GM21737 (cell line): ENCODE measurements around the gene CRELD2.
A peak's percentile ranks its signal among the peaks of the same experiment; 100 is the strongest.

Source experiments
- ATAC-seq: cut with Tn5 transposase; IDR thresholded peaks from one replicate; pipeline ENCODE4 v1.9.1; 2021; ENCODE audit warnings: mild to moderate bottlenecking, moderate library complexity; ENCODE audit not compliant: unreplicated experiment

CRELD2 gene

DNA sequence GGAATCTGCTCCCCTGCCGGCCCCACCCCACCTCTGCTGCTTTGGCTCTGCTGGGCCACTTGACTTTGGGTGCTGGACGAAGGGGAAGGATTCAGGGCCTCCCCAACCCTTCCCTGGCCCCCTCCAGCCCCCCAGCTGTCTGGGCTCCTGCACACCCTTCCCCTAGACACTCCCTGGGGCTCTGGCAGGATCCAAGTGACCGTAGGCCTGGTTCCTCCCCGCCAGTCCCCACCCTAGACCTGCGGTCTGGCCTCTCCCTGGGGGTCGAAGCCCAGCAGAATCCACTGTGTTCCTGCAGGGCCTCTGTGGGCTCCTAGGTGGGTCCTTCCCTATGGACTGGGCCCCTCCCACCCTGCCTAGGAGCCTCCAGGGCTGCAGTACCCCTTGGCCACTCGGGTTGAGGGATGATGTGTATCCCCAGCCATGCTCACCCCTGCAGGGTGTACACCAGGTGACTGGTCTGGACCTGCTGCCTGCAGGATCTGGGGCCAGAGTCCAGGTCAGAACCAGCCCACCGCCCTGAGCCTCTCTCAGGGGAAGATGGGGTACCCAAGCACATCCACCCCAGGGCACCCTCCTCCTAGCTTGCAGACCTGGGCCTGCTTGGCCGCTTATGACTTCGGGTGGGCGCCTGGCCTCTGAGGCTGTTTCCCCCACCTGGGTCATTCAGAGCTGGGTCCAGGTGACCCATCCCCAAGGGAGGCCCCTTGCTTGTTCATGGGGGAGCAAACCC lies 47.8 kb downstream of the CRELD2 start:
- ATAC-seq, result no peak

DNA sequence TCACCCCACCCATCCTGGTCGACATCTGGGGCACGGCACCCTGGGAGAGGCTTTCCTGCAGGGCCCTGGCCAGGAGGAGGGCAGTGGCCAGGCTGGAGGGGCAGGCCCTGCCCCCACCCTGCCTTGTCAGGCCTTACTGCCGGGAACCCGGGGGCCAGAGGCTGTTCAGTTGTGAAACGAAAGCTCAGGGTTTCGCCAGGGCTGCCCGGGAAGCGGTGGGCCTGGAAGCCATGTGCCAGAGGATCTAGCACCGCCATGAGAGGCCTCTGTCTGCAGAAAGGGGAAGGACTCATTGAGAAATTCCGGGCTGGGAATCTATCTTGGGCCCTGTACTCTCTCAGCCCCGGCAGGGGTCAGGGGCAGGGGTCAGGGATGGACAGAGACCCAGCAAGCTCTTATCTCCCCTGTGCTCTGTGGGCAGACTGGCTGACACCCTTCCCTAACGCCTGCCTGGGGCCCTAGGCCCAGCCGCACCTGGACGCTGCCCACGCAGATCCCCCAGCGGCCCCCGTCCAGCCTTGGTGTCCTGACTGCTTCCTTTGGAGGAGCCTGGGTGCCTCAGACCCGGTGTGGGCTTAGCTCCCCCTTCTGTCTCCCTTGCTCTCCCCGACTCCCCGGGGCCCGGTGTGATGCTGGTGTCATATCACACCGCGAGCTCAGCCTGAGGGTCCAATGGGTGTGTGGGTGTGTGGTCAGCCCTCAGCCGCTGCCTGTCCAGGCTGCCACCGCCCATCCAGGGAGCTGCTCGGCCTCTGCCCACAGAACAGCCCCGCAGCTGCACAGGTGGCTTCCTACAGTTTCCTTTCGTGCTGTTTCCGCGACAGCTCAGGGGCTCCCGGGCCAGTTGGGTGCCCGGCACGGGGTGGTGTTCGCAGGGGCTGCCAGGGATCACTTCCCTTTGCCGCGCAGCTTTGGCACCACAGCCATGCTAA lies 48.6 kb downstream of the CRELD2 start:
- ATAC-seq, result no peak

DNA sequence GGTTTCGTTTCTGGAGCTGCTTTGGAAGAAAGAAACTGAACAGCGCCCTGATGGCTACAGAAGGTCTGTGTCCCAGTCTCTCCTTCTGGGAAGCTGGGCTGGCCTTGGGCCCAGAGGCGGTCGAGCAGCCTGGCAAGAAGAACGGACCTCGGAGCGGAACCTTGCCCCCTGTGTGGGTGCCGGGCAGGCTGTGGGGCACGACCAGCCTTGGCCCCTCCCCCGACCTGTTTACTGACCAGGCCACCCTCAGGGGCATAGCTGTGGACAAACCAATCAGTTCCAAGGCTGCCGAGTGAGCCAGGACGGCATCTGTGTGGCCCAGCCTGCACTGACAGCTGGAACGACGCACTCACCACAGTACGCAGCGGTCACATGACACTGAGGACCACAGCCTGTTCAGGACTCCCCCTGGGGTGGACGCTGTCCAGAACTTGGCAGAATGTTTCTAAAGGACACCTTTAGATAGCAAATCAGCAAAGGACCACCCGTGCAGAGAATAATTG lies 49.3 kb downstream of the CRELD2 start:
- no peak for ATAC-seq

DNA sequence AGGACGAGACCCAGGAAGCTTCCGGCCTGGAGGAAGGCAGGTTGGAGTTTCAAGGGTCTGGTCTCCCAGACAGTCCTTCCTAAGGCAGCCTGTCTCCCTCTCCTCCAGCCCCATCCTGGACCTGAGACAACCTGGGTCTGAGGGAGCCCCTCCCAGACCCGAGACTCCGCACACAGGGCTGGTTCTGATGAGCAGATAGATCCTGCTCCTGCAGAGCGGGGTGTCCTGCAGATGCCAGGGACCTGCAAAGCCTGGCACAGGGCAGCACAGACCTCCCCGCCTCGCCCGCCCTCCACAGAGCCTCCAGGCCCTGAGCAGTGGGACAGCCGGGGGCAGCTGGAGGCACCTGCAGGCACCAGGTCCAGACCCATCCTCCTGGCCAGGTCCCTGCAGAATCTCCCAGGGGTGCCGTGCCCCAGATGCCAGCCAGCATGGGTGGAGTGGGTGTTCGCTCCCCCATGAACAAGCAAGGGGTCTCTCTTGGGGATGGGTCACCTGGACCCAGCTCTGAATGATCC lies 49.9 kb downstream of the CRELD2 start:
- no peak for ATAC-seq

DNA sequence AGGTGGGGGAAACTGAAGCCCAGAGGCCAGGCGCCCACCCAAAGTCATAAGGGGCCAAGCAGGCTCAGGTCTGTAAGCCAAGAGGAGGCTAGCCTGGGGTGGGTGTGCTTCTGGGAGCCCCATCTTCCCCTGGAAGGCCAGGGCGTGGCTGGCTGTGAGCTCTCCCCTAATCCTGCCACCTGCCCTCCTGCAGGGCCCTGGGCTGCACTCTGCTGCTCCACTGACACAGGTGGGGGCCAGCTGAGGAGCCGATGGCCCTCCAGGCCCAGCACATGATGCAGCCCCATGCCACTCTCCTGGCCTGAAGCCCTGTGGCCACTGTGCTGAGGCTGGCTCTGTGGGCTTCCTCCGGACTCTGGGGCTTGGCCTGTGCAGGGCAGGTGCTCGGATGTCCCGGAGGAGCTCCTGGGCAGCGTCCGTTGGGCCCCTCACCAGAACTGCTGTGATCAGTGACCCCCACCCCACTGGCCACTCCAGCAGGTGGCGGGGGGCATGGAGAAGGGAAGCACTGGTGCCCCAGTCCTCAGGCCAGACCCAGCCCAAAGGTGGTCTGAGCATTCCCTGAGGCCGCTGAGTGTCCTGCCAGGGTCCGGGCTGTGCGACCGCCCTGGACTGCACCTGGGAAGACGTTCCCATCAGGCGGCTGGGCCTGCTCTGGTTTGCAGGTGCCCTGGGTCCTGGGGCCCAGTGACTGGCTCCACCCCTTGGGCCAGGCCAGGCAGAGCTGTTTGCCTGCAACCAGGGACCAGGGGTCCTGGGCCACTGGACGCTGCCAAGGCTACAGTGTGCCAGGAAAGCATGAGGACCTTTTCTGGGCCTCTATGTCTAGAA lies 50.6 kb downstream of the CRELD2 start:
- ATAC-seq, result no peak

DNA sequence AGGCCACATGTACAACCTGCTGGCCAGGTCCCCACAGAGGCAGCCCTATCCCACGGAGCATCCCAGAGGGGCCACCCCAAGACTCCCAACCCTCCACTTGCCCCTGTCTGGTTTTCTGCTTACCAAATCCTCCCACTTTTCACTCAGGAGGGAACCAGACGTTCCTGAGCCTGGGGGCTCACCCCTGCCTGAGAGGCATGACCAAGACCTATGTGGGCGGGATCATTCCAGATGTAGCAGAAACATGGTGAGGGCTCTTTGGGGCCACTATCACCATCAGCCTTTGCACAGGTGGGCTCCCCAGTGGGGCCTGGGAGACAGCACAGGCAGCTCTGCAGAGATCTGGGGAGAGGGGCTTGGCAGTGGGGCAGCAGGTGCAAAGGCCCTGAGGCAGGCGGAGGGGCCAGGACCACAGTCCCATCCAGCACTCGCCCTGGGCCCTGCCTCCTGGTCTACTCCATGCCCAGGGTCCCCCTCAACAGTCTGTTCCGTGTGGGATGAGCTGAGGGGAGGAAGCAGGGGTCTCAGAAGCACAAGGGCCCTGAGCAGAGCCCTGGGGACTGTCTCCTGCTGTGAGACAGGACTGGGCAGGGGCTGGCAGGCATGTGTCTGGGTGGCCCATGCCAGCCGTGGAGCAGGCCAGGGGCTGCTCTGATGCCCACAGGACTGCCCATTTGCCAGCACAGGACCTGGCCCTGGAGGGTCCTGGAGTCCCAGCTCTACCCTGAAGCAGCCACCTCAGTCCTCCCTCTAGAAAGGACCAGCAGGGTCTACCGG lies 51.5 kb downstream of the CRELD2 start:
- no peak for ATAC-seq

DNA sequence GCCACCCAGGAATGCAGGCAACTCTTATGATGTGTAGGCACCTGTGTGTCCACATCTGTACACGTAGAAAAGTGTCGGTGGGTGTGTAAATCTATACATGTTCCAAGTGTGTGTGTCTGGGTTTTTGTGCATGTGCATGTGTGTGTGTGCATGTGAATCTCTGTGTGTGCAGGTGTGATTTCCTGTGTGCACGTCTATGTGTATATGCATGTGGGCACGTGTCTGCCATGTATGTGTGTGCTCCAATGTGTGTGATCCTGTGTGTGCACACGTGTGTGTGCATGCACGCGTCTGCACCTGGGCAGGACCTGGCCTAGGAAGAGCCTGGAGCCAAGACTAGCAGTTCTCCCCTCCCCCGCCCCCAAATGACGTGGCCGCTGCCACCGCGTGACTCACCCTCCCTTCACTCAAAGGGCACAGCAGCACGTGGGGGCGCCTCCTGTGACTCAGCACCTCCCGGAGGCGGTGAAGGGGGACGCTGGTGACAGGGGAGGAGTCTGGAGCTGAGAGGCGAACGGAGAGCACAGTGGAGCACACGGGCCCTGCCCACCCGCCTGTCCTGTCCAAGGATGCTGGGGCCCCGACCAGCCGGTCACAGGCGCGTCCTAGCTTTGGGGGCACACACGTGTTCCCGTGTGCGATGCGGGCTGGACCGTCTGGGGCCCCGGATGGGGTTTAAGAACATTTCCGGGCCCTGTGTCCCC lies 52.2 kb downstream of the CRELD2 start:
- peak; percentile 56 for ATAC-seq

DNA sequence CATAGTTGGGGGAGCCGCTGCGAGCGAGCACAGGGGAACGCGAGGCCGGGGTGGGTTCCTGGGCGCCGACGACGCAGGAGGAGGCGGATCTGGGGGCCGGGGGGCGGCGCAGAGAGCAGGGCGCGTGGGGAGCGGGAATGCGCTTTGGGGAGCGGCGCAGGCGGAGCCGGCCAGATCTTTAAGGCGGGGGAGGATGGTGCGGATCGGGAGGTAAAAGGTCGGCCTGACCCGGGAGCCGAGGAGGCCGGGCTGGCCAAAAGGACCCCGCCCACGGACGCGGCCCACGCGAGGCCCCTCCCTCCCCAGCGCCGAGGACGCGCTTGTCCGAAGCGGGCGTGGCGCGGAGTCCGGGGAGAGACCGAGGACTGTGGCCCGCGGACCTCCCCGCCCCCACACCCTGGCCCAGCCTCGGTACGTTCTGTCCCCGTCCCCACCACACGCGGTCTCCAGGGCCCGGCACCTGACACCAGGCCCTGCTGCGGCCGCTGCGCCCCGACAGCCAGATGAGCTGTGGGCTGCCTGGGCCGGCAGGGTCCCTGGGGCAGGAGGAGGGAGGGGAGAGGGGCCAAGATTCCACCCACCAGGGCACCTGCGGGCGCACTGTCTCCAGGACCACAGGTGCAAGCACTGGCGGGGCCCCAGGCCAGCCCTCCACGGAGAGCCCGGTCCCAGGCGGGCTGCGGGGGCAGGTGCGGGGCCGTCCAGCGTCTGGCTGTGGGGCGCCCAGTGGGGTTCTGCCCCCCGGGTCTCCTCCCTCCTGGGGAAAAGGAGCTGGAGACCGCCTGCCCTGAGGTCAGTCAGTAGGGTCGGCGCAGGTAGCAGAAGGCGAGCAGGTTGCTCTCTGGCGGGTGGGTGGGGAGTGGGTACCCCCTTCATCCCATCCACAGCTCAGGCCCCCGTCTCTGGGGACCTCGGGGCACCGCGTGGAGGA lies 53.1 kb downstream of the CRELD2 start:
- ATAC-seq, result peak; percentile 15

DNA sequence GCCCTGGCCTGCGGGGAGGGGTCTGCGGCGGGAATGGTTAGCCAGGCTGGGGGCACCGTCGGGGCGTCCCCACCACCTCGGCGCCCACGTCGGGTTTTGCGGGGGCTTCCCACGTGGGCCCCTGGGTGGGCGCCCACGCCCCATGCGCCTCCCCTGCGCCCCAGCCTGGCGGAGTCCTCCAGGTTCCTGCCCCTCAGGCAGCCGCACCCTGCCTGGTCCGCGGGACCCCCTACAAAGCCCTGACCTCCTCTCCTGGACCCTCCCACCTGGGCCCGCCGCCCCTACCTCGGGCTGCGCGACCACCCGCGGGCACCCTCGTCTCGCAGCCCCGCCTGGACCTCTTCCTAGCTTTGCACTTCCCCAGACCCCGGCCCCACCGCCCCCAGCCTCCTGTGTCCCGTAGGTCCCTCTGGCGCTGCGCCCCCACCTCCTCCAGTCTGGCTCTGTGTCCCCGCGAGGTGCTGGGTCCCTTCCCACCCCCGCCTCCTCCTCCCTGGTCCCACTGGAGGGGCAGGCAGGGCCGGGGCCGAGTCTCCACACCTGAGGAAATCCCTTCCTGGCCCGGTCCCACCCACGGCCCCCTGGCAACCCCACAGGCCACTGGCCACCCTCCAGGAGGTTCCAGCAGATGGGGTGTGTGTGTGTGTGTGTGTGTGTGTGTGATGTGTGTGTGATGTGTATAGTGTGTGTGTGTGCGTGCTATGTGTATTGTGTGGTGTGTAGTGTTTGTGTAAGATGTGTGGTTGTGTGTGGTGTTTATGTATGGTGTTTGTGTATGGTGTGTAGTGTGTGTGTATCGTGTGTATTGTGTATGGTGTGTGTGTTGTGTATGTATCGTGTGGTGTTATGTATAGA lies 54.0 kb downstream of the CRELD2 start:
- no peak for ATAC-seq

DNA sequence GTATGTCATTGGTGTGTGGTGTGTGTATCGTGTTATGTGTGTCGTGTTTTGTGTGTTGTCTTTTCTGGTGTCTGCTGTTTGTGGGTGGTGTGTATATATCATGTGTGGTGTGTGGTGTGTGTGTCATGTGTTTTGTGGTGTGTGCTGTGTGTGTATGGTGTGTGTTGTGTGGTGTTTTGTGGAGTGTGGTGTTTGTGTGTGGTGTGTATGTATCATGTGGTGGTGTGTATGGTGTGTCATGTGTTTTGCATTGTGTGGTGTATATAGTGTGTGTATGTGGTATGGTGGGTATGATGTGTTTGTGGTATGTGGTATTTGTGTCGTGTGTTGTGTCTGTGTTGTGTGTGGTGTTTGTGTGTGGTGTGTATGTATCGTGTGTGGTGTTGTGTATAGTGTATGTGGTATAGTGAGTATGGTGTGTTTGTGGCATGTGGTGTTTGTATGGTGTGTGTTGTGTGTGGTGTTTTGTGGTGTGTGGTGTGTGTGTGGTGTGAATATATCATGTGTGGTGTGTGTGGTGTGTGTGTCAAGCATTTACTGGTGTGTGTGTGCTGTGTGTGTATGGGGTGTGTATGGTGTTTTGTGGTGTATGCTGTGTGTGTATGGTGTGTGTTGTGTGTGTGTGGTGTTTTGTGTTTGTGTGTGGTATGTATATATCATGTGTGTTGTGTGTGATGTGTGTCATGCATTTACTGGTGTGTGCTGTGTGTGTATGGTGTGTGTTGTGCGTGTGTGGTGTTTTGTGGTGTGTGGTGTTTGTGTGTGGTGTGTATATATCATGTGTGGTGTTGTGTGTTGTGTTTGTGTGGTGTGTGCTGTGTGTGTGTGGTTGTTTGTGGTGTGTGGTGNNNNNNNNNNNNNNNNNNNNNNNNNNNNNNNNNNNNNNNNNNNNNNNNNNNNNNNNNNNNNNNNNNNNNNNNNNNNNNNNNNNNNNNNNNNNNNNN lies 54.9 kb downstream of the CRELD2 start:
- no peak for ATAC-seq

DNA sequence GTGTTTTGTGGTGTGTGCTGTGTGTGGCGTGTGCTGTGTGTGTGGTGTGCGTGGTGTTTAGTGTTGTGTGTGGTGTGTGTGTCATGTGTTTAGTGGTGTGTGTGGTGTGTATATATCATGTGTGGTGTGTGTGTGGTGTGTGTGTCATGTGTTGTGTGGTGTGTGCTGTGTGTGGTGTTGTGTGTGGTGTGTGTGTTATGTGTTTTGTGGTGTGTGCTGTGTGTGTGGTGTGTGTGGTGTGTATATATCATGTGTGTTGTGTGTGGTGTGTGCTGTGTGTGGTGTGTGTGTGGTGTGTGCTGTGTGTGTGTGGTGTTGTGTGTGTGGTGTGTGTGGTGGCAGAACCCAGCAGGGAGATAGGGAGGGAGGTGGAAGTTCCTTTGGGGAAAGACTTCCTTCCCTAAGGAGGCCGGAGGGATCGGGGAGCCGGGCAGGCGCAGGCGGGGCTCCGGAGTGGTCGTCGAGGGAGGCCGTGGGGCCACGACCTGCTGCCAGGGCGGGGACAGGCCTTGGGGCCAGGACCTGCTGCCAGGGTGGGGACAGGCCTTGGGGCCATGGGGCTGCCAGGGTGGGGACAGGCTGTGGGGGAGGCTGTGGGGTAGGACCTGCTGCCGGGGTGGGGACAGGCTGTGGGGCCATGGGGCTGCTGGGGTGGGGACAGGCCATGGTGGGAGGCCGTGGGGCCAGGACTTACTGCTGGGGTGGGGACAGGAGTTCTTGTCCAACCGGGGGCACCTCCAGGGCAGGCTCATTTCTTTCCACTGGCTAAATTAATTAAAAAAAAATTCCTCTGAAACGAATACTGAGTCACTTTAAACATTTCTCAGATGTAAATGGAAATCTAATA lies 57.3 kb downstream of the CRELD2 start:
- ATAC-seq, result no peak

DNA sequence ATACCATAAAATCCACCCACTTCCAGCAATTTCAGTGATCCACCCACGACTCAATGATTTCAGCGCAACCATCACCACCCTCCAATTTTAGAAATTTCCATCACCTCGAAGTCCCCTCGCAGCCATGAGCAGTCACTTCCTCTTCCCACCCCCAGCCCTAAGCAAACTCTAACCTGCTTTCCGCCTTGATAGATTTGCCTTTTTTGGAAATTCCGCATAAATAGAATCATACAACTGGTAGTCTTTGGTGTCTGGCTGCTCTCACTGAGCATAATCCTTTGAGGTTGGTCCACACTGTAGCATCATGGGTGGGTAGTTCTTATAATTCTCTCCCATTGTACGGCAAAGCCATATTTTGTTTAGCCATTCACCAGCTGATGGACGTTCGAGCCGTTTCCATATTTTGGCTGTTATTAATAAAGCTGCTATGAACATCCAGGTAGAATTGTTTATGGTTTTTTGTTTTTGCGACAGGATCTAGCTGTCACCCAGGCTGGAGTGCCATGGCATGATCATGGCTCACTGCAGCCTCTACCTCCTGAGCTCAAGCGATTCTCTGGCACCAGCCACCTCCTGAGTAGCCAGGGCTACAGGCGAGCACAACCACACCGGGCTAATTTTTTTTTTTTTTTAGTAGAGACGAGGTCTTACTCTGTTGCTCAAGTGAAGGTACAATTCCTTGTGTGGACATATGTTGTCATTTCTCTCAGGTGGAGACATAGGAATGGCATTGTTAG lies 58.2 kb downstream of the CRELD2 start:
- ATAC-seq, result no peak
